Superior temporal gyrus (tissue), 1 donor: ENCODE results near the gene GRIK3.

ENCODE experiments used
- DNase-seq: peaks from one replicate; pipeline ENCODE4 v3.0.0-alpha.2; 2016; ENCODE audit errors: extremely low spot score

Gene GRIK3

DNA sequence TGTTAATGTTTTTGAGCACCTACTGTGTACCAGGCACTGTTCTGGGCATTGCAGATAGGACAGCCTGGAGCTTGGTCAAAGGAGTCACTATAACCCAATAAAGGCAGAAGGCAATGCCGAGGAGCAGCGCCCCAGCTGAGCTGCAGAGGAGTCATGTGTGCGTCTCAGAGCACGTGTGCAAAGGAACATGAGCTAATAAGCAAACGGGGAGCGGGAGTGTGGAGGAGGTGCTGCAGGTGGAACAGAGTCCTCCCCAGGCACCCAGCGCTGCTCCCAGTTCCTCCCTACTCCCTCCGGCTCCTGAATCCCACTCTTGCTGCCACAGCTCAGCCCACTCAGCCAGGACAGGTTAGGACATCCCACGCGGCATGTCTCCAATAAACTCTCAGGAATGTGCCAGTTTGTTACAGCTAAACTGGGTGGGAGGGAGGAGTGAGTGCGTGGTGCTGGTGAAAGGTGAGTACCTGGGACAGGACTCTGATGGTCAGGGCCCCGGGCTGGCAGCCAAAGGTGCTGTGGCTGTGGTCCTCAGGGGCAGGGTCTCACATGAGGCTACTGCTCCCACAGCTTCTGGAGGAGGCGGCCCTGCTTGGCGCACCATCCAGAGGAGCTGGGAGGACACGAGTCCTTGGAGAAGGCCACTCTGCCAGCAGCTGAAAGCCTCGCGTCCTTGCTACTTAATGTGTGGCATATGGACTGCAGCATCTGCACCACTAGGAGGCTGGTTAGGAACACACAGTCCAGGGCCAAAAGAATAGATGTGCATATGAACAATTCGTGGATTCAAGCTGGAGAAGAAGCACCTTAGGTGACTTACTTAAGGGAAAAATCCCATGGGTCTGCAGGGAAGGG lies 52.3 kb downstream of the GRIK3 start:
- no peak for DNase-seq

DNA sequence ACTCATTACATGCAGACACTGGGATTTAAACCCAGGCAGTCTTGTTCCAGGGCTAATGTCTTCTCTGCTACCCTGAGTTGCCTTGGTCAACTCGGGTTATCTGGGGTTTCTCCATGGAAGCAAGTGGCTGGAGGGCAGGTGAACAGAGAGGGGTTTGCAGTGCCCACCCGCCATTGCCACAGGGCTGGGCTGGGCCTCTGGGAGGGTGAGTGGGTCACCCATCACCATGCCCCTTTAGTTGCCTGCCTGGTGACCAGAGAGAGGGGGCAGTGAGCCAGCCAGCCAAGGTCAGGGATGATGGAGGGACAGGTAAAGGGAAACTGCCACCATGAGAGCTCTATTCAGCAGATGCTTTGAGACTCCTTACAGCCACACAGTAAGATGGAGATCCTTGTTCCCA lies 53.2 kb downstream of the GRIK3 start:
- DNase-seq, result no peak

DNA sequence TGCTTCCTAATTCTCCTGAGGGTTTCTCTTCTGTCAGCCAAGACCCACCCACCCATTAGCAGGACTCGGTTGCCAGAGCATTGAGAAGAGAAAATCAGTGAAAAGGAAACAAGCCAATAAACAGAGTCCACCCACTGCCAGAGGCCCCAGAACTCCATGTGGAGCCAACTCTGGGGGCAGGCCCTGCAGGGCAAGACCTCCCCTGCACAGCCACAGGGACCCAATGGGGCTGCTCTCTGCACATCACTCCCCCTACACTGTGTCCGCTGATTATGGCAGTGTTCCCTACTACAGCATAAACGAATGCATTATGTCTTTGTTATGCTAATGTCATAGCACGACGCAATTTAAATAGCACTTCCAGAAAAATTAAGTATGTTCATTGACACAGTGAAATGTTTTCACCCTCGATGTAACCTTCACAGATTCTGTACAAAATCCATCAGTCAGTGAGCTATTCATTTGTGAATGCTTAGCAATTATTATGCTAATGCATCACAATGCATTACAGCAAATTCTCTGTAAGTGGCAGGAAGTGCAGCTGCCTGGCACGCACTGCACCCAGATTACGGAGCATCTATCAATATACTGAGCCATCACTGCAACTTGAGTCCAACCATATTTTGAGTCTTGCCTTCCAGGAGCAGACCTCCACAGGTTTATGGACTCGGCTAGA lies 56.4 kb downstream of the GRIK3 start:
- no peak for DNase-seq

DNA sequence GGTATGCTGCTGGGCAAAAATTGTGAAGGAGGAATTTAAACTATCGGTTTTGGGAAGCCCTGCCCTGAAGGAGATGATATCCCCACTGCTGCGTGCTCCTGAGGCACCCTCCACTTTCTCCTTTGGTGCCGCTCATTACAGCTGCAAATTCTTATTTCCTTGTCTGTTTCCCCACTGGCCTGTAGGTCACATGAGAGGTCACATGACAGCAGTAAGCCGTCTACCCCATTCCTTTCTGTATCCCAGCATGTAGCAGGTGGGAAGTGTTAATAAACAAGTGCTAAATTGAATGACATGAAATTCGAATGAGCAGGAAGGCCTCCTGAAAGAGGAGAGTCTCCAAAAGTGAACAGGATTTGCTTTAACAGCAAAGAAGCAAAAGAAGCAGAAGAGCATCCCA lies 58.7 kb downstream of the GRIK3 start:
- no peak for DNase-seq

DNA sequence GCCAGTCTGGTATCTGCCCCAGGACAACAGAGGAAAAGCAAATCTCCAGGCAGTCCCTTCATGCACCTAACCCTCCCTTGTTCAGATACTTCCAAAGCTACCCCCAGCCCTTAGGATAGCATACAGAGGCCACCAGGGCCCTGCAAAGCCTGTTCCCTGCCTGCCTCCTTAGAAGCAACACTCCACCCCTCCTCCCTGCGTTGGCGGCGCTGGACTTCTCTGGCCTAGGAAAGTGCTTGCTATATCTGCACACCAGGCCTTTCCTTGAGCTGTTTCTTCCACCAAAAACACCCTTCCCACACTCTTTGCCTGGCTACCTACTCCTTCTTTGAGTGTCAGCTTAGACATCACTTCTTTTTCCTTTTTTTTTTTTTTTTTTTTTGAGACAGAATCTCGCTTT lies 61.3 kb downstream of the GRIK3 start:
- no peak for DNase-seq

DNA sequence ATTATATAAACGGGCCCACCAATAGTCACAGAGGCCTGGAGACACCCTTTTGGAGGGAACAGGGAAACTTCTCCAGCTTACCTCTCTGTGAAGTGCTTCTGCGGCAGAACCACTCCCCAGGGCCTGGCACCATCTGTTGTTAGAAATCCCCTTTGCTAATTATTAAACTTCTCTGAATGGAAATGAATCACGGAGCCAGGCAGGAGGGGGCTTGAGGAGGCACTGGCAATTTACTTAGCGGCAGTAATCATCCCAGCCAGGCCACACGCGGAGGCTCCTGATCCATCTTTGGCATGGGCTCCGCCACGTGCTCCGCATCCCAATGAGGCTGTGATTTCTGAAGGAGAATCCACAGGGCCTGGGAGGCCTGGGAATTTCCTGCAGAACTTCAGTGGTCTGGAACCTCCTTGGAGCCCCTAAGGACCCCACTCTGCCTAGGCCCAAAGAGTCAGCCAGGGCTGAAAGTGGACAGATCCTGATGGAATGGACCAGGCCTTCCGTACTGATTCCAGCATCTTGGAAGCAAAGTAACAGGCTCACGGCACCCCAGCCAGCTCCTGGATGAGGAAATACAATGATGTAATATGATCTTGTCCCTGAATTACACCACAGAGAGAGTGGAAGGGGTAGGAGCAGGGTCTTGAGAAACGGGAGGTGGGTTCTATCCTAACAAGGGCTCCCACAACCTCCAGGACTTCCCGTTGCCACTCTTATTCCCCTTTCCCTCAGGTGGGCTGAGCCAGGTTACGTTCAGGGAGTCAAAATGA lies 62.3 kb downstream of the GRIK3 start:
- no peak for DNase-seq

DNA sequence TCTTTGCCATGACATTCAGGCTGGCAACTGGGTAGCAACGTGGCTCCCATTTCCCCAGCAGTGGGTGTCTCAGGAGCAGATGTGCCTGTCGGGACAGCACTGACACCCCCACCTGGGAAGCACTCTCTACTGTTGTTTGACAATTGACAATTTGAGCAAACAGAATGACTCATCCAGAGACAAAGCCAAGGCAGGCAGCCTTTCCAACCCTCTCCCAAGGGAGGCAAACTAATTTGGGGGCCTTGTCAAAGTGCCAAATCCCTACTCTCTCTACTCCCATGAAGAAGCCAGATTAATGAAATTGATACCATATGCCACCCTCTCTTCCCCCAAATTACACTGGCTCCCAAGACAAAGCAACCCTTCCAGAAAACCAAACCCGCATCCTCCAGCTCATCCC lies 65.6 kb downstream of the GRIK3 start:
- DNase-seq, result no peak

DNA sequence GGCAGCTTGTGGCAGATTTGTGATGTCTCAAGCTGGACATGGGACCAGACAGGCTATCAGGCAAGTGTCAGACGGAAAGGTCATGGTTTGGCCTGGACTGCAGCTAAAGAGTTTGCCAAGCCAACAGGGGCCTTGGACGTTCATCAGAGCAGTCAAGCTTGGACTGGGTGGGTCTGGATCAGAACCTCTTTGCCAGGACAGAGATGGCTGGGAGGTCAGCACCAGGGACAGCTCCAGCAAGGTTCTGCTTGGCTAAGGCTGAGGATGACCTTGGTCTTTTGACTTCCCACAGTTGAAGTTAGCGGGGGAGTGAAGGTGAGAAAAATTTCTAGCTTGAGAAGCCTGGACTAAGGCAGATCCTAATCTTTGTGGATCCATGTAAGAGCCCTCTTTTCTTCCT lies 68.1 kb downstream of the GRIK3 start:
- no peak for DNase-seq

DNA sequence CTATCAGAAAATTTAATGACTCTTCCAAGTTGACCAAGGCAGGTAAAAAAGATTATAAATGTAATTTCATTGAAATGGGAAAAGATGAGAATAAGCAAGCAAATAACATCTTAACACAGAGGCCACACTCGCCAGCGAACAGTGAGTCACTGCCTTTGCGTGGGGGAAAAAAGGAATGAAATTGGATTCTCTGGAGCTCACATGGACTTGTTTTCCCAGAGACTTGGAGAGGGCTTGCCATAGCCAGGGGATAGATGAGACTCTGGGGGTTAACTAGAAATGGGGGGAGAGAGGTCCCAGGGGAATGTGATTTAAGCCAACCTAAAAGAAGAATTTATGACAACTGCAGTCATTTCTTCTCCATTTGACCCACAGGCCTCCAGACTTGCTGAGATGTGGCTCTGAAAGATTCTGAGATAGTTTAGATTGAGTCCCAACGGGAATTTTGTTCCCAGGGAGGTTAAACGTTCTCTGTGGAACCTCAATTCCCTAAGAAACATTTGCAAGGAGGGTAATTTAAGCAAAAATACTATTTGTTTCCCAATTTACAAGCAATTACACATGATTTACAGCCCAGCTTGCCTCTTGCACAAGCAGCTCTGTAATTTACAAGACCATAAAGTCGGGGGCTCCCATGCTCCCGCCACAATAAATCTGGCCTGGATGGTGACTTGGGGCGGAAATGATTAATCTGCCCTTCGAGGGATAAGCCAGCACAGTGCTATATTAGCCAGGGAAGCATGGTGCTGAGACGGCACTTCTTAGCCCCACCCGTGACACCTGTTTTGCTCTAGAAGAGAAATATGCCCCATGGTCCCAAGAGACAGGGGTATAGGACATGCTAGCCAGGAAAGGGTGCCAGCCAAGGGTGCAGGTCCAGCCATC lies 68.8 kb downstream of the GRIK3 start:
- DNase-seq, result no peak

DNA sequence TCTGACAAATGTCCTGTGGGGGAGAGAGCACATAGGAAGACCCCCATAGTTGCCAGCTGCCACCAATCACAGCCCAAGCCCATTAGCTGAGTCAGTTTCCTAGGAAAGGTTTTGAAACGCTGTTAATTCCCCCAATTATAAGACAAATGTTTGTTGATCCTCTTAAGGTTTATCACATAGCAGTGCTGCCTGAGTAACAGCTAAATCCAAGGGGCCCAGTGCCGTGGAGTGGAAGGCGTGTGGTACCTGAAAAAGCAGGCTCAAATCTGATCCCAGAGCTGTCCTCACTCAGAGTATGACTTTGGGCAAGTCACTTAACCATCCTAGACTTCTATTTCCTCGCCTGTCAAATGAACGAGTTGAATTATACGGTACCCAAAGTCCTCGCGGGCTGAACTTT lies 69.5 kb downstream of the GRIK3 start:
- no peak for DNase-seq

DNA sequence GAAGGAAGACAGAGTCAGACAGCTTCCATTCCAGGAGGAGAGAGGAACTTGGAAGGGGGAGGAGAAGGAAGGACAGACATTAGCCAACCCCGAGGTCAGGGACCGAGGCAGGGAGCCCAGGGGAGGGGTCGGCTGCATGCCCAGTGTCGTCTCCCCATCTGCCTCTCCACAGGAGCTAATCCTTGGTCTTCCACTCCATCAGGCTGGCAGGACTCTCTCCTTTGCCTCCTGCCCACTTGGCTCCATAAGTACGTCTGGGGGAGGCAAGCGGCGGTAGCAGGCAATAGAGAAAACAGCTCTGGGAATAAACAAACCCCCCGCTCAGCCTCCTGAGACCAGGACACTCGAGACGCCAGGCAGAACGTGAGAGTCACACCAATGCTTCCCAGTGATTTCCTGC lies 71.3 kb downstream of the GRIK3 start:
- no peak for DNase-seq

DNA sequence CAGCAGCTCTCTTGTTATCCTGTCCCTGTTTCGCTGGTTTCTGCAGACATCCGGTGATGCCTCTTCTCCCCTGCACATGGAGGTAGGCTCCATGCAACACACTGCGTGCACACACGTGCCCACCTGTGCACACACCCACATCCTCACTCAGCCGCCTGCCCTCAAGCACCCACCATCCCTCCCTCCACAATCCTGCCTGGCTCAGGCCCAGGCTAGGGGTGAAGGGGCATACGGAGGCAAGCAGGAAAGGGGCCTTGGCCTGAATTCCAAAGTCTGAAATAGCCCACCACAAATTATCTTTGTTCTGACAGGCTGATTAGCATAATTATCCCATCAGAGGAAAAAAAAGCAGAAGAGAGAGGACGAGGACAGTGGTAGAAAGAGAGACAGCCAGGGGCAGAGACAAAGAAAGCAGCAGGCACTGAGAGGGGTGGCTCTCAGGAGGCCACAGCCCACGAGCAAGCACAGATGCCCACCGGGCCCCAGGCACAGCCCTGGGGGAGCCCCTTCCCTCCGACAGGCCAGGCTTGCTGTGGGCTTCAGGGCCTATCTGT lies 73.2 kb downstream of the GRIK3 start:
- DNase-seq, result no peak

DNA sequence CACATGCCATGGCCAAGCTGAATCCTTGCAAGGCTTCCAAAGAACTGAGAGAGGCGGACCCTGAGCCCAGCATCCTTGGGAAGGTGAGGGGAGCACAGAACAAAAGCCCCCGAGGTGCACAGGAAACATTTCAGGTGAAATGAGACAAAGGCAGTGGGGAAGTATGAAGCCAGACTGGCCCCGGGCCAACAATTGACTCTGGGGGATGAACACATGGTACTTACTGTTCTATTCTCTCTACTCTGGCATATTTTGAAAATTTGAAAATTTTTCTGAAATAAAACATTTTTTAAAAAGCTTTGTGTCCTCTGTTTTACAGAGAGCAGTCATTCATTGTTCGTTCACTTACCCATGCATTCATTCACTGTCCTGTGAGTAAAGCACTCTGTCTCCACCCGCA lies 77.7 kb downstream of the GRIK3 start:
- DNase-seq, result no peak

DNA sequence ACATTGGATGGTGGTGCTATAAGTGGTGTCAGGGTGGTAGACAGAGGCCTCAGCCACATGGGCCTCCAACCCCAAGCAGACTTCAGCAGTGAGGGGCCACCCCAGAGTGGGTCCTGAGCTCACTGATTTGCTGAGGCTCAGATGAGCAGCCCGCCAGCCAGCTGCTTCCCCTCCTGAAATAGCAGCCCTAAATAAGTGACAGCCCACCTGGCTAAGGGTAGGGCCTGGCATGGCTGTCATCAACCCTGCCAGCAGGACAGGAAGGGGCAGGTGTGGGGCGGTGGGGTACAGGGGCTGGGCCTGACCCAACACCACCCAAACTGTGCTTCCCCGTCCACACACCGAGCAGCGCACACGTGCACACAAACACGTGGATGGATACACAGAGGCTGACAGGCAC lies 79.3 kb downstream of the GRIK3 start:
- no peak for DNase-seq

DNA sequence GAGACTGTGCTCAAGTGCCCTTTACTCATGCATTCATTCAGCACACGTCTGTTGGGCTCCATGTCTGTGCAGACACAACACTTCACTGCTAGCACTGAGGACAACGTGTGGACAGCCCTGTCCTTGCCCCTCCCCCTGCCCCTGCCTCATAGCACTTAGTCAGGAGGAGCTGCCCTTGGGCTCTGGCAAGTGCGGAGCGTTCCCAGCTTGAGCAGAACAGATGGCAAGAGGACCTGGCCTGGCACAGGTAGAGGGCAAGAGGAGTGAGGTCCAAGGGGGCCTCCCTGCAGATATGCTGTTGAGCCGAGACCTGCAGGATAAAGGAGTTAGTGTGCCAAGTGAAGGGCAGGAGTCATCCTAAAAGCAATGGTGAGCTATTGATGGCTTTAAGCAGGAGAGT lies 81.3 kb downstream of the GRIK3 start:
- no peak for DNase-seq

DNA sequence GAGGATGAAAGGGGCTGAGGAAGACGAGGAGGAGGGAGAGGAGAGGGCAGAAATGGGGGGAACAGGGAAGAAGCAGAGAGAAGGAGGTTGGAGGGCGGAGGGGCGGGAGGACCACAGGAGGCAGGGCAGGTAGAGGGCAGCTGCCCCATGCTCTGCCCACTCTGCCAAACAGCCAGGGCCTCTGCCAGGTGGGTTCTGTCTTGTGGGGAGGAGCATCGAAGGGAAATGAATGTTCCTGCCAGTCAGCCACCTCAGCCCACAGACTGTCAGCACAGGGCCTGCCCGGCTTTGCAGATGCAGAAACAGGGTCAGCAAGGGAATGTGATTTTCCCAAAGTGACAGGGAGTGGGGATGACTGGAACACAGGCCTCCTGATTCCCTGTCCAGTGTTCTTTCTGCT lies 82.6 kb downstream of the GRIK3 start:
- no peak for DNase-seq

DNA sequence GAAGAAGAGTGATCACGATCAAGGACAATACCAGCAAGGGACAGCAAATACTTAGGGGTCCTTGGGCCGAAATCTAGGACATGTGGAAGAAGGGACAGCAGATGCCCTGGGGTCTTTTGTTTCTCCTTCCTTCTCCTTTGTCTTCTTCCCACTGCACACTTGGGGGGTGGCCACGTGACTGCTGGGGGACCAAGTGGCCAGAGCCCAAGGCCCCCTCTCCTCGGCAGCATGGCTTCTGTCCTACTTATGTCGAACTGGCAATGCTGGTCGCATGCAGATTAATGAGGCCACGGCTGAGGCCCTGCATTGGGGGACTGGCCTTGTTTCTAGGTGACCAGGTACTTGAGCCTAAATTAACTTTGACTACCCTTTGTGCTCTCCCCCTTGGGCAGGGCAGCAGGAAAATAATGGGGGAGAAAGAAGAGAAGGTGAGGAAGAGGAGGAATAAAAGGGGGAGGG lies 83.0 kb downstream of the GRIK3 start:
- no peak for DNase-seq

DNA sequence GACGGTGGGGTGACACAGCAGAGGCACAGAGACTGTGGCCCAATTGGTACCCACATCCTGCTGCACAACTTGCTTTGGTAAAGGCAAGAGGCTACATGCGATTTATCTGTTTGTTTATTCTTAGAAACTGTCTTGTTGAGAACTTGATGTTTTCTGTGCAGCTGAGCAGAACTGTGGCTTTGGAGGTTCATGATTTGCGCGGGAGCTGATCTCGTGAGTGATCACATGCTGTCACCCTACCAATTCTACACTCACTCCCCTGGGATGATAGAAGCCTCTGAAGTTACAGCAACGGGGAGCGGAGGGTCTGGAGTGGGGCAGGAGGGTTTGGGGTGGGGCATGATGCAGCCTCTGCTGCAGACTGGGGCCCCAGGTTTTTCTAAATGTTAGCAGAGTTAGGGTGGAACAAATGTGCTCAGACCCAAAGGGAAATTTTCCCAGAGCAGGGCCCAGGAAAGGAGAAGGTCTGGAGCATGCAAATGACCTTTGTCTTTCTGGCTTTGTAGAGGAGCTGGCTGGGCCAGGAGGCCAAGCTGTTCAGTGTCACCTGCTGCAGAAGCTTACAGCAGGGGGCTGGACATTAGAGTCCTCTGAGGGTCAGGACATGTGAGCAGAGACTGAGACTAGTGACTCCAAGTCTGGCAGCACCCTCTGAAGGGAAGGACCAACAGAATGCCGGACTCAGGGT lies 83.6 kb downstream of the GRIK3 start:
- no peak for DNase-seq

DNA sequence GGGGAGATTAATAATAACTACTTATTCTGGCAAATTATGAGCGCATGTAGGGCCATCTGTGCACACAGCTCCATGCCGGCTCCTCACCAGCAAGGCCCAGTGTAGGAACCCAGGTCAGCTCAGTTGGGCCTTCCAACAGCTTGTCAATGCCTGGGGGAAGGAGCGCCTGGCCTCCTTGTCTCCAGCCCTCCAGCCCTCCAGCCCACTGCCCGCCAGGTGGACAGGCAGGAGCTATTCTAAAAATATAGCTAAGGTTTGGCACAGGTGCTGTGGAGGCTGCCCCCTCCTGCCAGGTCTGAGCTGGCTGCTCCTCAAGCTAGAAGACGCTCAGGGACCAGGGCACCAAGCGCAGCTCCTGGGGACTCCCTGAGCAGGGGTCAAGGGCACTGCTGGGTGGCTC lies 85.7 kb downstream of the GRIK3 start:
- DNase-seq, result no peak

DNA sequence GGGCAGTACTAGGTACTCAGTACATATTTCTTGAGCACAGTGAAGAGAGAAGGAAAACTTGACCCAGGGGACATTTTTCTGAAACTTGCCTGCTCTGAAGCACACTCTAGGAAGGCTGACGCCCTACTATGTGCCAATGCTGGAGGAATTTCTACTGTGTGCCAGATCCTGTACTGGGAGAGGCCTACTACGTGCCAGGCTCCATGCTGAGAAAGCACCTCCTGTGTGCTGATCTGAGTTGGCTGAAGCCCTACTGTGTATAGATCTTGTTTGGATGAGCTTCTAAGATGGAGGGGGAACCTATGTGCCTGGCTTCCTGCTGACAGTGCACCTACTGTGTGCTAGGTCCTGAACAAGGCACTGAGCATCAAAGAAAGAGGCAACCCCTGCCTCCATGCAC lies 86.2 kb downstream of the GRIK3 start:
- no peak for DNase-seq

DNA sequence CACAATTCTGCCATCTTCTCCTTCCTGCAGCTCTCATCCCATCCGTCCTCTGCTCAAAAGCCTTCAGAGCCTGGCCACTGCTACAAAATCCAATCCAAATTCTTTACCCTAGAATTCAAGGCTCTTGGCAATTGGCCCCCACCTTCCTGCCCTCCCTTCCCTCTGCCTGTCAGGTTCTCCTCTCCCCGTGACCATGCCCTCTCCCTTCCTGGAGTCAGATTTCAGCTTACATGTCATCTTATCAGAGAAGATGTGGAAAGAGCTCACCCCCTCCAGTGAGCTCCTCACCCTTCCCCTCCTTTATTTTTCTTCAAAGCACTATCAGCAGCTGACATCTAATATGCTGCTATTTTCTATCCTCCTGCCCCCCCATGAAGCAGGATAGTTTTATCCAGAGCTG lies 86.9 kb downstream of the GRIK3 start:
- no peak for DNase-seq
